ENCODE measurements around the gene CEACAM18. TPM values are rescaled to one million over a fixed set of nuclear protein-coding genes. Genes with fewer than 3 reads are reported as not detected.
A peak's percentile ranks its signal among the peaks of the same experiment; 100 is the strongest.
"Not testable (repeated sequence)": the region's sequence is repeated elsewhere in the genome, so short reads cannot be mapped to it uniquely, and the experiment has no call there.

Gene CEACAM18
- total and polyA plus RNA-seq, 12 donors: not detected

- 23 to 28% methylated on average over 2 of the region's 2 CpGs for WGBS, 2 donors
- Histone ChIP-seq H3K27me3 (peaks cover 0 to 24% (median 14%) of the 10 kb centered on the region in 7 donors), H3K27ac (no peak overlapping the region), H3K4me3 (no peak overlapping the region), H3K36me3 (no peaks in the 10 kb centered on the region), H3K4me1 (peaks cover 0 to 11% (median 0%) of the 10 kb centered on the region in 9 donors), H3K9me3 (no peaks in the 10 kb centered on the region)
- TF ChIP-seq CTCF (IDR thresholded peaks at IDR 0.05): no peak
- no peak for ATAC-seq
- intact Hi-C loops (cut with DNase I): no loop called here
- no peak for DNase-seq
These were observed 15.4 kb downstream of the CEACAM18 start for GRCh38 chr19:51493776-51494175.

GRCh38 chr19:51497666-51498065 lies 19.3 kb downstream of the CEACAM18 start:
- Histone ChIP-seq H3K27ac (no peak overlapping the region), H3K9me3 (no peaks in the 10 kb centered on the region), H3K36me3 (no peaks in the 10 kb centered on the region), H3K4me3 (no peak overlapping the region), H3K27me3 (peaks cover 0 to 29% (median 8%) of the 10 kb centered on the region in 7 donors), H3K4me1 (peaks cover 0 to 26% (median 0%) of the 10 kb centered on the region in 9 donors)
- TF ChIP-seq CTCF (IDR thresholded peaks at IDR 0.05): no peak
- intact Hi-C loops (cut with DNase I): no loop called here
- 41% methylated on average over 3 of the region's 3 CpGs for WGBS, 2 donors
- DNase-seq (no peak), ATAC-seq (no peak)

GRCh38 chr19:51500931-51501330 lies 22.6 kb downstream of the CEACAM18 start:
- Histone ChIP-seq H3K4me1 (peaks cover 0 to 26% (median 0%) of the 10 kb centered on the region in 9 donors), H3K9me3 (peaks cover 0 to 13% (median 3%) of the 10 kb centered on the region in 11 donors), H3K27me3 (peaks cover 0 to 20% (median 4%) of the 10 kb centered on the region in 7 donors)
- ATAC-seq; H3K27ac ChIP-seq; DNase-seq; H3K36me3 ChIP-seq; H3K4me3 ChIP-seq; intact Hi-C loops (cut with DNase I): not testable (repeated sequence)
- WGBS, 2 donors: 57 to 63% methylated on average over 7 to 8 of the region's 8 CpGs

- no peak within 1 kb of the TSS for H3K4me3 ChIP-seq
- no peak for TF ChIP-seq CTCF (IDR thresholded peaks at IDR 0.05)
- ATAC-seq (peak in 6 of 8 donors; percentile 29 to 66 (median 55)), DNase-seq (peak in 1 of 2 donors; percentile 17)
- intact Hi-C loops (cut with DNase I): no loop called here
- H3K27ac ChIP-seq: peak within 1 kb of the TSS in 1 of 10 donors; percentile 26
- peaks cover 0 to 30% (median 0%) of the 10 kb centered on the region in 9 donors for H3K4me1 ChIP-seq
- H3K36me3 ChIP-seq: no peaks in the 10 kb centered on the region
- H3K9me3 ChIP-seq: peaks cover 0 to 13% (median 3%) of the 10 kb centered on the region in 11 donors
- peaks cover 0 to 19% (median 4%) of the 10 kb centered on the region in 7 donors for H3K27me3 ChIP-seq
- WGBS, 2 donors: 67 to 75% methylated on average over 12 of the region's 12 CpGs
These were observed 23.4 kb downstream of the CEACAM18 start, which contains the start of gene SIGLEC12 for GRCh38 chr19:51501594-51502263. TSS of gene SIGLEC12 (minus strand) at chr19:51501800. CDS start at chr19:51501733, 67 bp downstream.
